Measurements from ENCODE around the gene ASNSD1. TPM values are rescaled to one million over a fixed set of nuclear protein-coding genes. Genes with fewer than 3 reads are reported as not detected.

The ASNSD1 gene
- polyA plus RNA-seq, 1 donor: 35.9 TPM

- no peaks in the 10 kb centered on the region for H3K4me1 ChIP-seq (ENCODE audit: control insufficient read depth, insufficient read depth, low read length)
- no peaks in the 10 kb centered on the region for H3K36me3 ChIP-seq (ENCODE audit: control insufficient read depth, insufficient read depth, low read length)
- H3K4me3 ChIP-seq (ENCODE audit: low read length): no peak overlapping the region
- no peak overlapping the region for H3K27ac ChIP-seq (ENCODE audit: low read length)
- no peaks in the 10 kb centered on the region for H3K9me3 ChIP-seq (ENCODE audit: control insufficient read depth, low read depth, low read length)
- no peak for DNase-seq
- WGBS (ENCODE audit: insufficient coverage, low lambda C conversion rate): no CpG with 5 or more reads among the region's 1 CpG
- H3K27me3 ChIP-seq (ENCODE audit: control insufficient read depth, insufficient read depth, low read length): no peaks in the 10 kb centered on the region
These were observed 33.5 kb upstream of the ASNSD1 start for GRCh38 chr2:189627789-189628188.

DNA sequence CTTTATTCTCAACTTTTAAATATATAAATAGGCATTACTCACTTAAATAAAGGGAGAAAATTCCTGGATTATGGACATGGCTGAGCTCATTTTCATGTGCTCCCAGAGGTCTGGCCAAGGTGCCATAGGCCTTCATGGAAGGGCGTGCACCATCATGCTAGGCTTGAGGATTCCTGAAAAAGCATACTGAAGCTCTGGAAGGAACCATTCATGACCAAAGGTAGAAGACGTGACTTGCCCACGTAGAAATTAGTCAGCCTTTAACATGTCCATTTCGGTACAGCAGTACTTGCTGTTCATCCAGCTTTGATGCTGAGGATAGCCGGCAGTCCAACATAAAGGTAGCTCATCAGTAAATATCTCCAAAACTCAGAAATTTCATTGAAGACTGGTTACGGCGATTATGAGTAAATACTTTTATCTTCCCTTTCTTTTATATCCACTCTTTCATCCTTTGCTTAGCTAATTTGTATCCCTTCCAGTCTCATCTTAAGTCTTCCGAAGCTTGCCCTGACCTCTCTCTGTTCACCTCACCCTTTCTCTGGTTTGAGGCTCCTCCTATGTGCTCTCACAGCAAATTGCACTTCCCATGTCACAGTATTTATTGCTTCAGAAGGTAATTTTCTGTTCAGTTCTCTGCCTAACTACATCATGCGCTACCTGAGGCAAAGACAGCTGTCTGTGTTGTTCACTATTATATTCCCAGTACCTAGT, 32.3 kb upstream of the ASNSD1 start:
- Histone ChIP-seq H3K4me3 (ENCODE audit: low read length) (no peak overlapping the region), H3K4me1 (ENCODE audit: control insufficient read depth, insufficient read depth, low read length) (no peaks in the 10 kb centered on the region), H3K27ac (ENCODE audit: low read length) (no peak overlapping the region), H3K36me3 (ENCODE audit: control insufficient read depth, insufficient read depth, low read length) (no peaks in the 10 kb centered on the region), H3K9me3 (ENCODE audit: control insufficient read depth, low read depth, low read length) (no peaks in the 10 kb centered on the region), H3K27me3 (ENCODE audit: control insufficient read depth, insufficient read depth, low read length) (no peaks in the 10 kb centered on the region)
- peak; percentile 29 to 41 for DNase-seq
- WGBS (ENCODE audit: insufficient coverage, low lambda C conversion rate): 93% methylated on average over 4 of the region's 9 CpGs

DNA sequence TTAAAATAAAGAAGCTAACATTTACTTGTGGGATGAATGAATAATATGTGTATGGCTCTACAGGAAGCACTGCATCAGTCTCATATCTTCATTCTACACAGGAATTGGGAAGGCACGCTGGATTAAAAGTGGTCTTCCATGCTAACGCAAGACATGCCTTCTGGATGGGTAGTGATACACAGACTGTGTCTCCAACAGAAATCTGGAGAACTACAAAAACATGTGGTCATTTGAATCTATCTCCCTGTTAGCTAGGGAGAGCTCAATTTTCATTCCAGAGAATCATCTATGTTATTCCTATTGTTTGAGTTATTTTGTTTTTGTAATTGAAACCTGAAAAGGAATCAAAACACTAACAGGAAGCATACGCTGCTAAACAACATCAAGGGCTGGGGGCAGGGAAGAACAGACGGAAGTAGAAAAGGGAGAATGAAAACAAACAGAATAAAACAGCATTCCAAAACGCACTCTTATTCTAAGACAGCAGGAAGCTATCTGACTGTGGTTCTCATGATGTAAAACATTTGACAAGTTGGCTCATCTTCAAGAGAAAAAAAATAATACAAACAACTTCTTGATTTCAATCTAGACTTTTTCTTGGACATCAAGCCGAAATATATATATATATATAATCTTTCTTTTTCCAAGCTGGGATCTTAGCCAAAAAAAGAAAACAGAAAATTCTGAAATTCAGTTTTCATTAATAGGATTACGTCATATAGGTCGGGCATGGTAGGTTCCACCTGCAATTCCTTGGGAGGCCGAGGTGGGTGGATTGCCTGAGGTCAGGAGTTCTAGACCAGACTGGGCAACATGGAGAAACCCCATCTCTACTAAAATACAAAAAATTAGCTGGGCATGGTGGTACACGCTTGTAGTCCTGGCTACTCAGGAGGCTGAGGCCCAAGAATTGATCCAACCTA, 31.5 kb upstream of the ASNSD1 start:
- WGBS (ENCODE audit: insufficient coverage, low lambda C conversion rate): 100% methylated on average over 1 of the region's 10 CpGs
- H3K27me3 ChIP-seq (ENCODE audit: control insufficient read depth, insufficient read depth, low read length): no peaks in the 10 kb centered on the region
- H3K36me3 ChIP-seq (ENCODE audit: control insufficient read depth, insufficient read depth, low read length): no peaks in the 10 kb centered on the region
- H3K27ac ChIP-seq (ENCODE audit: low read length): no peak overlapping the region
- H3K4me1 ChIP-seq (ENCODE audit: control insufficient read depth, insufficient read depth, low read length): no peaks in the 10 kb centered on the region
- H3K9me3 ChIP-seq (ENCODE audit: control insufficient read depth, low read depth, low read length): no peaks in the 10 kb centered on the region
- no peak overlapping the region for H3K4me3 ChIP-seq (ENCODE audit: low read length)
- no peak for DNase-seq

- DNase-seq: no peak
- no peaks in the 10 kb centered on the region for H3K36me3 ChIP-seq (ENCODE audit: control insufficient read depth, insufficient read depth, low read length)
- H3K4me1 ChIP-seq (ENCODE audit: control insufficient read depth, insufficient read depth, low read length): peaks cover 2% of the 10 kb centered on the region
- no peaks in the 10 kb centered on the region for H3K27me3 ChIP-seq (ENCODE audit: control insufficient read depth, insufficient read depth, low read length)
- WGBS (ENCODE audit: insufficient coverage, low lambda C conversion rate): no CpG with 5 or more reads among the region's 4 CpGs
- H3K27ac ChIP-seq (ENCODE audit: low read length): no peak overlapping the region
- H3K9me3 ChIP-seq (ENCODE audit: control insufficient read depth, low read depth, low read length): no peaks in the 10 kb centered on the region
- H3K4me3 ChIP-seq (ENCODE audit: low read length): no peak overlapping the region
These were observed 29.4 kb upstream of the ASNSD1 start for GRCh38 chr2:189631849-189632248.

- no CpG with 5 or more reads among the region's 5 CpGs for WGBS (ENCODE audit: insufficient coverage, low lambda C conversion rate)
- no peaks in the 10 kb centered on the region for H3K27me3 ChIP-seq (ENCODE audit: control insufficient read depth, insufficient read depth, low read length)
- DNase-seq: no peak
These were observed 27.9 kb upstream of the ASNSD1 start for GRCh38 chr2:189633392-189633811.

GRCh38 chr2:189635353-189635752, 25.9 kb upstream of the ASNSD1 start:
- H3K27me3 ChIP-seq (ENCODE audit: control insufficient read depth, insufficient read depth, low read length): no peaks in the 10 kb centered on the region
- DNase-seq: peak in 1 of 2 donors; percentile 31
- WGBS (ENCODE audit: insufficient coverage, low lambda C conversion rate): 15% methylated on average over 2 of the region's 2 CpGs

More at GRCh38 chr2:189633392-189633811, 27.9 kb upstream of the ASNSD1 start:
- H3K36me3 ChIP-seq (ENCODE audit: control insufficient read depth, insufficient read depth, low read length): no peaks in the 10 kb centered on the region
- H3K4me3 ChIP-seq (ENCODE audit: low read length): no peak overlapping the region
- no peaks in the 10 kb centered on the region for H3K9me3 ChIP-seq (ENCODE audit: control insufficient read depth, low read depth, low read length)
- peaks cover 6% of the 10 kb centered on the region for H3K4me1 ChIP-seq (ENCODE audit: control insufficient read depth, insufficient read depth, low read length)
- no peak overlapping the region for H3K27ac ChIP-seq (ENCODE audit: low read length)

DNA sequence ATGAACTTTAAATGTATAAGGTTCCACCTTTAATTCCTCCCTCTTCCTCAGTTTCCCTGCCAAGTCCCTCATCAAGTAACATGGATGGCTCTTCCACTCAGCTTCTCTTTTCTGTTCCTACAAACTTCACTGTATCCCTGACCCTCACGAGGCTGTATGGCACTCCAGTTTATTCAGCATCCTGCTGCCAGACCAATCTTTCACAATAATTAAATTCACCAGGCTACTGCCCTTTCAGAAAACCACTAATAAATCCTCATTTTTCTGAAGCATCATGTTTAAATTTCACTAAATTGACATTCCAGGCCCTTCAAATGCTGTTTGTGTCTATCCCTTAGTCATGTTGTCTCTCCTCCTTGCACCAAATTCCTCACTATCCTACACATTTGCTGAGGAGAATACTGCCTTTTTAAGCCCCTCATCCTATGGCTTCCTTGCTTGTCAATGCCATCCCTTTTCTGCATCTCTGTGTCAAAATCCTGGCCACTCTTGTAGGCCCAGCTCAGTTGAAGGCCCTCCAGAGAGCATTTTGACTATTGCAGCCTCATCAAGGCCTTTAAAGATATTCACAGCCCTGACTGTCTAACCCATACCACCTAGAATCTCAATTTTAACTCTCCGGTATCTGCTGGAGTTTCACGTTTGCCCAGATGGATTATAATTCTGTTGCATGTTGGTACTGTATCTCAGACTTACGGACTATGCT, 22.8 kb upstream of the ASNSD1 start:
- H3K27ac ChIP-seq (ENCODE audit: low read length): peak overlapping the region; percentile 56
- no peak for DNase-seq
- H3K4me1 ChIP-seq (ENCODE audit: control insufficient read depth, insufficient read depth, low read length): peaks cover 24% of the 10 kb centered on the region
- no peaks in the 10 kb centered on the region for H3K9me3 ChIP-seq (ENCODE audit: control insufficient read depth, low read depth, low read length)
- no CpG with 5 or more reads among the region's 4 CpGs for whole genome bisulfite sequencing (ENCODE audit: insufficient coverage, low lambda C conversion rate)
- H3K36me3 ChIP-seq (ENCODE audit: control insufficient read depth, insufficient read depth, low read length): no peaks in the 10 kb centered on the region
- no peak overlapping the region for H3K4me3 ChIP-seq (ENCODE audit: low read length)
- no peaks in the 10 kb centered on the region for H3K27me3 ChIP-seq (ENCODE audit: control insufficient read depth, insufficient read depth, low read length)

More at GRCh38 chr2:189635353-189635752, 25.9 kb upstream of the ASNSD1 start:
- Histone ChIP-seq H3K9me3 (ENCODE audit: control insufficient read depth, low read depth, low read length) (no peaks in the 10 kb centered on the region), H3K36me3 (ENCODE audit: control insufficient read depth, insufficient read depth, low read length) (no peaks in the 10 kb centered on the region), H3K4me3 (ENCODE audit: low read length) (no peak overlapping the region), H3K4me1 (ENCODE audit: control insufficient read depth, insufficient read depth, low read length) (peaks cover 21% of the 10 kb centered on the region), H3K27ac (ENCODE audit: low read length) (no peak overlapping the region)

DNA sequence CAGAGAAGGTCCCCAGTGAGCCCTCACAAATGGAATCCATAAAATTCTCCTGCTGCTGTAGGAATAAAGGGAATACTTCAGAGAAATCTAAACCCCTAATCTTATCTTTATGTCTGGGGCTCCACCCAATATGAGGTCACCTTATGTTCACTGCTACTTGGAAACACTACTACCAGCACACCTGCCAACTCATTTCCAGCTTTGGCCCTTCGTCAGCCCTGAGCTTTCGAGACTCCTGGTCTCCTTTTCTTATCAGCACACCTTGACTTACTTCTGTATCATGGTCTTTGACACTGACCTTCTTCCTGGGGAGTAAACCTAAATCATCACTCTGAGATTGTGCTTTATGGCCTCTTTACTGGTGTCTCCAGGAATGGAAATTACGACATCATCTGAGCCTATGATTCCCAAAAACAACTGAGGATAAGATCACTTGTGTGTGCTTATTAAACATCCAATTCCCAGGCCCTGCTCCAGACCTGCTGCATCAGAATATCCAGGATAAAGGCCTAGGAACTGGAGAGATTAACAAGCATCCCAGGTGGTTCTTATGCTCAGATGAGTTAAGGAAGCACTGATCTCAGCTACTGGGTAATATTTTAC, 22.2 kb upstream of the ASNSD1 start:
- Histone ChIP-seq H3K36me3 (ENCODE audit: control insufficient read depth, insufficient read depth, low read length) (no peaks in the 10 kb centered on the region), H3K9me3 (ENCODE audit: control insufficient read depth, low read depth, low read length) (no peaks in the 10 kb centered on the region), H3K4me1 (ENCODE audit: control insufficient read depth, insufficient read depth, low read length) (peaks cover 24% of the 10 kb centered on the region), H3K27ac (ENCODE audit: low read length) (peak overlapping the region; percentile 56), H3K27me3 (ENCODE audit: control insufficient read depth, insufficient read depth, low read length) (no peaks in the 10 kb centered on the region), H3K4me3 (ENCODE audit: low read length) (no peak overlapping the region)
- 7% methylated on average over 2 of the region's 3 CpGs for WGBS (ENCODE audit: insufficient coverage, low lambda C conversion rate)
- DNase-seq: peak; percentile 89 to 91

GRCh38 chr2:189641002-189641401, 20.3 kb upstream of the ASNSD1 start:
- Histone ChIP-seq H3K4me3 (ENCODE audit: low read length) (no peak overlapping the region), H3K36me3 (ENCODE audit: control insufficient read depth, insufficient read depth, low read length) (no peaks in the 10 kb centered on the region), H3K27ac (ENCODE audit: low read length) (no peak overlapping the region), H3K4me1 (ENCODE audit: control insufficient read depth, insufficient read depth, low read length) (peaks cover 21% of the 10 kb centered on the region), H3K27me3 (ENCODE audit: control insufficient read depth, insufficient read depth, low read length) (no peaks in the 10 kb centered on the region), H3K9me3 (ENCODE audit: control insufficient read depth, low read depth, low read length) (no peaks in the 10 kb centered on the region)
- WGBS (ENCODE audit: insufficient coverage, low lambda C conversion rate): no CpG with 5 or more reads among the region's 1 CpG
- no peak for DNase-seq

DNA sequence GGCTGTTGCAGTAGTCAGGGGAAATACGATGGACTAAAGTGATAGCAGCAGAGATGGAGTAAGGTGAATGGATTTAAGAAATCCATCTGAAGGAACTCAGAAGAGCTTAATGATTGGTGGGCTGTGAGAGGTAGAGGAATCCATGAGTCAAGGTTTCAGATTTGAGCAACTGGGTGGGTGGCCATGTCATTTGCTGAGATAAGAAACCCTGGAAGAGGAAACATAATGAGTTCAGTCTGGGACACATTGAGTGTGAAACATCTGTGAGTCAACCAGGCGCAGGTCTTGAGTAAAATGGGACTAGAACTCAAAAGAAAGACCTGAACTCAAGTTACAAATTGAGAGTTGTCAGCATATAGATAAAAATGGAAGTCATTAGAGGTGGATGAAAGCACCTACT, 19.7 kb upstream of the ASNSD1 start:
- H3K9me3 ChIP-seq (ENCODE audit: control insufficient read depth, low read depth, low read length): no peaks in the 10 kb centered on the region
- H3K27me3 ChIP-seq (ENCODE audit: control insufficient read depth, insufficient read depth, low read length): no peaks in the 10 kb centered on the region
- H3K4me1 ChIP-seq (ENCODE audit: control insufficient read depth, insufficient read depth, low read length): peaks cover 21% of the 10 kb centered on the region
- H3K4me3 ChIP-seq (ENCODE audit: low read length): no peak overlapping the region
- H3K36me3 ChIP-seq (ENCODE audit: control insufficient read depth, insufficient read depth, low read length): no peaks in the 10 kb centered on the region
- H3K27ac ChIP-seq (ENCODE audit: low read length): no peak overlapping the region
- 100% methylated on average over 1 of the region's 2 CpGs for WGBS (ENCODE audit: insufficient coverage, low lambda C conversion rate)
- DNase-seq: no peak
